Measurements from ENCODE around the gene CACUL1.

Gene CACUL1

DNA sequence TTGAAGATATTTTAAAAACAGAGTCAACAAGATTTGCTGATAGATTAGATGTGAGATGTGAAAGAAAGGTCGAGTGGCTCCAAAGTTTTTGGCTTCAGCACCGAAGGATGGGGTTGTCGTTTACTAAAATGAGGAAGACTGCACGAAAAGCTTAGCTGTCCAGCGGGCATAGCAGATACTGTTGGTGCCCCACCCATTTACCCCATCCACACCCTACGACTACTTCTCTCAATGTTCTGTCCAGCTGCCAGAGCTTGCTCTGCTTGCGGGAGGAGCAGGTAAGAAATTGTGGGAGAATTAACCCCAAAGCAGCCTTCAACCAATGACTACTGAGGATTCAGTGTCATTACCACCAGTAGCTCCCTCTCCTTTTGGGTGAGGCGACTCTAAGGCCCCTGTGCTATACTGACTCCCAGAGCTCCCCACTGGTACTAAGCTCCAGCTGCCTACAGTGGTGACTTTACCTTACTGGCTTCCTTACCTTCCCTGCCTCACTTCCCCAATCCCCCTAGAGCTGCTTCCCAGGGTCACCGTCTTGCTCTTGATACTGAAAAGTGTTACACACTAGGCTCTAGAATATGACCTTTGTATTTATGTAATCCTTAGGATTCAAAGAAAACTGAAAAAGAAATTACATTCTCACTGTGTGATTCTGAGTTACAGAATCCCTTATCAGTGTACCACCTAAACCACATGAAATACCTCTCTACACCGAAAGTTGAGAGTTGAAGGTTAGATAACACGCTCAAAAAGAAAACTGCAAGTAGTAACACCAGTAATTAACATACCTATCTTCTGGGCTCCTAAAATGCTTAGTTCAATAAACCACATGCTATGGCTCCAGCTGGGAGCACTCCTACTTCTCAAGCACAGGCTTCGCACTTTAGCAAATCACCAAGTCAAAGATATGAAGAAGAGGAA lies 22.3 kb downstream of the CACUL1 start:
- no peak for DNase-seq (ENCODE audit: low read depth in 2 of 2)

DNA sequence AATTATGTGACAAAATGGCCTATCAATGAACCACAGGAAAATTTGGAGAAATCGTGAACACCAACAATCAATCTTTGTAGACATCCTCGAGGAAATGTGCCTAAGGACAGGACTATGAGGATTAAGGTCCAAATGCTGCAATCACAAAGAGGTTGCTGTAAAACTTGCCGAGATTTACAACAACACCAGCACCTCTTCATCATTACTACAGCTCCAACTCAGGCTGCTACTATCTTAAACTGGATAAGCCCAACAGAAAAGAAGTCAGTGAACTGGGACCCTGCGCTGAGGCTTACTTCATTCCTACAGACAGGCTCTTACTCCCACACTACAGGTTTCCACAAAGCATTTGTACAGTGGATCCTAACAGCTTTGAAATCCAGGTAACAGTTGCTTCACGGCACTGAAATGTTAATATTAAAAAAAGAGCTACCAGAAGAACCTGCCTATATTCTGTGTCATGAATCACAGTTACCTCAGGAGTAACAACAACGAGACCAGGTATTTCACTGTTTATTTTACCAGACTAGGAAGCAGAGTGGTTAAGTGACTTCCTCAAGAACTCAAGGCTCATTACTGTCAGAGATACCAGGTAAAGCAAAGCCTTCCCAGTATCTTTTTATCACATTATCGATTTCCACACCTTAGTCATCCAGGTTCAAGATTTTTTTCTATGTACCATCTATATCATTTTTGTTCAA lies 23.9 kb downstream of the CACUL1 start:
- no peak for DNase-seq (ENCODE audit: low read depth in 2 of 2)

DNA sequence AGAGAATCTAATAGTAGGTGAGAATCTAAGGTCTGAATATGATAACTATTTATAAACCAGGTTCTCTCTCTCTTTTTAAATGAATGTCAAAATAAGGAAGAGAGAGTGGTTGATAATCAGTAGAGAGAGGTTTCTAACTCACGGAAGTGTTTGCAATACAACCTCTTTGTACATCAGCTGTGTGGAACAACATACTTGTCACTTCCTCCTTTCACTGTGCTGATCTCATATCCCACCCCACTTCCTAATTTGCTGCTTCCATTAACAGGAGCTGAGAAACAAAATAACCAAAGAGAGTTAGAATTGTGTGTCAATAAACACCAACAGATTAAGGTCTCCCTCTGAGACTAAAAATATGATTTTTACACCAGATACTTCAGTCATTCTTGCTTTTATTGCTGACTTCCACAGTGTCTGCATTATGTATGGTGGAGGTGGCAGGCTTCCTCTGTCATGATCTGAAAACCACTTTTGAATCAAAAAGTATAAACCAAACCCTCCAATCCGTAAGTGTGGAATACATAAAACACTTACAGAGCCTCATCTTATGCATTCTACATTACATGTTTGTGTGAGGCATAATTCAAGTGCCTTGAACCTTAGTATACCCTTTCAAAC lies 25.0 kb downstream of the CACUL1 start:
- no peak for DNase-seq (ENCODE audit: low read depth in 2 of 2)

DNA sequence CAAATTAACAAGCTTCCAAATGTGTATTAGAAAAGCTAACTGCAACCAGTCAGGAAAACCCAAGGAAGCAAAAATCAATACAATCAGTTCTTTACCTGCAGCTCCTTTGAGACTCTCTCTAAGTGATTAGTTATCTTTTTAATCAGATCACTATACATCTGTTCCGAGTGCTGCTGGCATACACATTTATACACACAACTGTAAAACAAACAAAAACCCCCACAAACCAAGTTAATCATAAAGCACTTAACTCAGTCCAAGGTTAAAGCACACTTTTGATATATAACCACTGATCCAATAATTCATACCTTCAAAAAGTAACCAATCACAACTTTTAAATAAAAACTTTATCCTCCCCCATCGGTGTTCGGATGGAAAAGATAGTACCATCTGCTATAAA lies 25.6 kb downstream of the CACUL1 start:
- DNase-seq (ENCODE audit: low read depth in 2 of 2), result no peak

DNA sequence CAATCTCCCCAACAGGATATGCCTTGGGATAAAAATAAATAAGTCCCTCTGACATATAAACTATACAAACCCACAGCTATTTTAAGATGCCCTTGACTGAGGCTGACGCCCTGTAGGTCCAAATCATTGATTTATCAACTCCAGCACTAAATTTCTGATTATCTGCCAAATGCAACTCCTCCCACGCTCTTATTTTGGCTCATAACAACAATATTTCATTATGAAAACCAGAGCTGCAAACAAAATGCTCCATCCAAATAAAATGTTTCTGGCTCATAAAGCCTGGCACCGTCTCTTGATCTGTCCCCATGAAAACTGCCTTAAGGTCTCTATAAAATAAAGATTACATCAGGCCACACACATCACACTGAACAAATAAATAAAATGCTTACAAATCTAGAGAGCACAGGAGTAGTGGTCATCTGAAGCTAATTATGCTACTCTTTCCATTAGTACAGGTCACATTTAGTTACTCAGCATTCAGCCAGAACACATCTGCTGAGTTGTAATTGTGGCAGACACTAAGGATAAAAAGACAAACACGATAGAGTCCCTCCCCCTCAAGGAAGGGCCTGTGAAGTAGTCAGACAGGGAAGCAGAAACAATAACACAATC lies 28.8 kb downstream of the CACUL1 start:
- DNase-seq (ENCODE audit: low read depth in 2 of 2), result no peak

DNA sequence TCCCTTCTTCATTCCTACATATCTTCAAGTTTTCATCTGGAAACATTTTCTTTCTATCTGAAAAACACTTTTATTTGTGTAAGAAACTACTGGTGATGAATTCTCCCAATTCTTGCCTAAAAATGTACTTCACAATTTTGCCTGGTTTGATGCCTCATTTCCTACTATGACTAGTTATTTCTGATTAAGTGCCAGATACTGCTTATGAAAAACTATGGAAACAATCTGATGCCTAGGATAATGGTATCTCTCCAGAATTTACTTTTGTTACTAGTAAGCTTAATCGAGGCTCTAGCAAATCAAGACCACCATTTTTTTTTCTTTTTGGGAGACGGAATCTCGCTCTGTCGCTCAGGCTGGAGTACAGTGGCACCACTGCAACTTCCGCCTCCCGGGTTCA lies 31.3 kb downstream of the CACUL1 start:
- no peak for DNase-seq (ENCODE audit: low read depth in 2 of 2)

- no peak for DNase-seq (ENCODE audit: low read depth in 2 of 2)
Observed at GRCh38 chr10:118721539-118721876, 33.3 kb downstream of the CACUL1 start.

GRCh38 chr10:118720685-118721538 lies 33.9 kb downstream of the CACUL1 start:
- DNase-seq (ENCODE audit: low read depth in 2 of 2), result peak; percentile 25 to 37

DNA sequence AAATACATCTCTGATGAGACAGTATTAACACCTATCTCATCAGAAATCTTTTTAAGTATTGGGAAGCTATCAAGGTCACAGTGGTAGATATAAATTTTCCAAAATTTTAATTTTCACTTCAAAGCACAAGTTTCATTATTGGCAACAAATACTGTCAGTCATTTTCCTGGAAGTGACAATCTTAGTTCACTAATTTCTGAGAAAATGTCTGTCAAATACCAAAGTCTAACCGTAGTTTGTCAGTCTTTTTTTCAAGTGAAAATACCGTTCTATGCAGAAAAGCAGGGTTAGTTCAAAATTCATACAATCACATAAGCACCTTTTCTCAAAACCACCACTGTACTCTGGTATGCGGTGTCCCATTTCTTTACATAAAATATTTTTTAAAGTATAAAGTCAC lies 40.4 kb downstream of the CACUL1 start:
- no peak for DNase-seq (ENCODE audit: low read depth in 2 of 2)

DNA sequence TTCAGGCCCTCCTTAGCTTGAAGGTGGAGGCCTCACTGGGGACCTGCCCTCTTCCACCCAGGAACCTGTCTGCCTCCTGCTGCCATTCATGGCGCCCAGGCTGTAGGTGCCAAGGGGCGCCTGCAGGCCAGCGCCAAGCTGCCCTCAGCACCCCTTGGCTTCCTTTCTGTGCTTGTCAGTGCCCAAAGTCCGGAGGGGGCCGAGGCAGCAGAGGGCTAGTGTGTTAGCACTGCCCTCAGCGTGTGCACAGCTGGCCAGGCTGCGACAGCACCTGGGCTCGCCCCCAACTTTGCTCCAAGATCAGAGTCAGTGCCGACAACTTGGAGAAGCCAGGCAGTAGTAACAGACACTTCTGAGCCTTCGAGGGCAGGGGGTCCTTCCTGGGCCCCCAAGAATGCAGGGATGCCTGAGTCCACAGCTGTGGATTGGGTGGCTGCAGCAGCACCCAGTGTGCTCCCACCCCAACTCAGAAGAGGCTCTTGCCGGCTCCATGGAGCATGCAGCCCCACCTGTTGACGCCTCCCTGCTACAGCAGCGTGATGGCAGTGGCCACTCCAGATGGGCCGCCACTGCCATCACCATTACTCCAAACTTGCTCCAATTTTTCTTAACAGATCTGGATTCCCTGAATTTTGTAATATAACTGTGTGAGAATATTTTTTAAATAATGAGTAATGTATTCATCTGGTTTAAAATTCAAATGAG lies 41.7 kb downstream of the CACUL1 start:
- DNase-seq (ENCODE audit: low read depth in 2 of 2), result no peak

DNA sequence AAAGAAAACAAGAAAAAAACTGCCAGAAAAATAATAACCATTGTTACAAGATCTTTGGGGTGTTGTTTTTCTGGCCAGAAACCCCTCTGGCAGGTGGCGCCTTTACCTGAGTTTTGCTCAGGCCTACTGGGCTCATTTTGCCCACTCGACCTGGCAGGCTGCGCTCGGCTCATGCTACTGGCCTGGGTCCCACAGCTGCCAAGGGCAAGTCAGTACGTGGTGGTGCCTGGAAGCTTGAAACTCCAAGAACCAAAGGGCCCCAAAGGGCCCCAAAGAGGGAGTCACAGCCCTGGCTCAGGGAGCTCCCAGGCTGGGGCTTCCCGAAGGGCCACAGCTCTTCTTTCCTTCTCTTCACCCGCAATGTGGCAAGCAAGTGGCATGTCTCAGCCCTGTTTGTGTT lies 42.7 kb downstream of the CACUL1 start:
- no peak for DNase-seq (ENCODE audit: low read depth in 2 of 2)

DNA sequence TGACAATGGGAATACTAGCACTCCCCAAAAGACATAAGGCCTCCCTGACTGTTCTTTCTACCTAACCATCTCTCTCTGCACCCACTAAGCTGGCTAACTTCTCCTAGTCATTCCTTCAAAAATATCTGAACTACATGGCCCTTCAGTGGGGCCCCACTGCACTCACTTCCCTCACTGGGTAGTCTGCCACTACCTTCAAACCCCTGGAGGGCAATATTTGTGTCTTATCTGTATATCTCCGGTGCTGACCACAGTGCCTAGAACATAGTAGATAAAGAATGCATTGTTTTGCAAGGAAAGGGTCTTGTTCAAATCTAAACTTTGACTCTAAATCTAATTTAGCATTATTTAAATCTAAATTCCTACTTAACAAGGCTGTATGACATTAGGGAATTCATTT lies 44.3 kb downstream of the CACUL1 start:
- DNase-seq (ENCODE audit: low read depth in 2 of 2), result no peak

DNA sequence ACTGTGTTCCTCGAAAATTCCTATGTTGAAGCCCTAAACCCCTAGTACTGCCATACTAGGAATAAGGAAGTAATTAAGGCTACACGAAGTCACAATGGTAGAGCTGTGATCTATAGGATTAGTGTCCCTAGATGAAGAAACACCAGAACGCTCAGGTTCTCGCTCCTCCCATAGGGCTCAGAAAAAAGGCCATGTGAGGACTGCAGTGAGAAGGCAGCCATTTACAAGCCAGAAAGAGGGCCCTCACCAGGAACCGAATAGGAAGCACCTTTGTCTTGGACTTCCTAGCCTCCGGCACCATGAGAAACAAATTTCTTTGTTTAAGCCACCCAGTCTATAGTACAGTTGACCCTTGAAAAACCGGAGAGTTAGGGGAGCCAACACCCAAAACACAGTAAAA lies 46.2 kb downstream of the CACUL1 start:
- DNase-seq (ENCODE audit: low read depth in 2 of 2), result no peak

- no peak for DNase-seq (ENCODE audit: low read depth in 2 of 2)
Observed at GRCh38 chr10:118704711-118705110, 50.1 kb downstream of the CACUL1 start.

DNA sequence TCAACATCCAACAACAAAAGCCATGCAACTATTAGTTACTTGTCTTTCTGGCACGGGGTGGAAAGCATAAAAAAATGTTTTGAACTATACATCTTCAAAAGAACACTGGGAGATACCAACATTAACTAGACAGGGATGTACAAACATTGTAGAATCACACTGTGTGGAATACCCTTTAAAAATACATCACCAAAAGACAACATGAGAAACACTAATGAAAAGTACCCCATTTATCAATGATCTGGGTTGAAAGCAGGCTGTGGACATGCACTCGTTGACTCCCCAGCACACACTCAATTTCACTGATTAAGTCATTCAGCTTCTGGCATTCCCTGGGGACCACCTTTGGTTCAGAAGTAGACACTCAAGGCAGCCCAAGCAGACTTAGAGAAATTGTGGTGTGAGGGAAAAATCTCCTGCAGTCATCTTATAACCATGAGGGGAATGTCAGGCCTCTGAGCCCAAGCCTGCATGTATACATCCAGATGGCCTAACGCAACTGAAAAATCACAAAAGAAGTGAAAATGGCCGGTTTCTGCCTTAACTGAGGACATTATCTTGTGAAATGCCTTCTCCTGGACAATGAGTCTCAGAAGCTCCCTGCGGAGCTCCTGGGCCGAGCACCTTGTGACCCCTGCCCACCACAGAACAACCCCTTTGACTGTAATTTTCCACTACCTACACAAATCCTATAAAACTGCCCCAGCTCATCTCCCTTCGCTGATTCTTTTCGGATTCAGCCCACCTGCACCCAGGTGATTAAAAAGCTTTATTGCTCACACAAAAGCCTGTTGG lies 53.0 kb downstream of the CACUL1 start:
- no peak for DNase-seq (ENCODE audit: low read depth in 2 of 2)

DNA sequence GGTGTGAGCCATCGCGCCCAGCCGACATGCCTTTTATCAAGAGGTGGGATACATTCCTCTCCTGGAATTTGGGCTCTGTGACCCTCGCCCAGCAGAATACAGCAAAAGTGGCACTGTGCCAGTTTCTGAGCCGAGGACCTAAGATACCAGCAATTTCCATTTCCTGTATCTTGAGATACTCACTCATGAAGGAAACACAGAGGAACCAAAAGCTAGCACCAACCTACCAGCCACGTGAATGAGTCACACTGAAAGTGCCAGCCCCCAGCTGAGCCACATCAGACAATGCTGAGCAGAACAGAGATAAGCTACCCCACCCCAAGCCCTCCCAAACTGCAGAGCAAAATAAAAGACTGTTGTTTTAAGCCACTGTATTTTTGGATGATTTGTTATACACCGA lies 56.3 kb downstream of the CACUL1 start:
- DNase-seq (ENCODE audit: low read depth in 2 of 2), result peak; percentile 59 to 80

GRCh38 chr10:118694848-118695247 lies 59.9 kb downstream of the CACUL1 start:
- DNase-seq (ENCODE audit: low read depth in 2 of 2), result no peak

DNA sequence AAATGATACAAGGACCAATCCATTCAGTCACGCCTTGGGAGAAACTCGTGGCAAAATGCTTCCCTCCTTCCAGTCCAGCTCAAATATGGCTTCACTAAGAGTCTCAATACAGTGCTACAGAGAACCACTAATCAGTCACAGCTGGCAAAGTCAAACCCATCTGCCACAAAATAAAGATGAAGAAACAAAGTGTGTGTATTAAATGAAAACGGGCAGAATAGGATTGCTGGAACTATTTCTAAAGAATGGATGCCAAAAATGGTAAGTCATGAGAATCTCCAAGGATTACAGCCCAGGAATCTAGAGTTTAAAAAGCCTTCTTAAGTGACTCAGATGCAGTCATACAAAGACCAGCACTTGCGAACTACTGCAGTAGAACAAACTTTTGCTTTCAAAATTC lies 61.9 kb downstream of the CACUL1 start:
- DNase-seq (ENCODE audit: low read depth in 2 of 2), result no peak

DNA sequence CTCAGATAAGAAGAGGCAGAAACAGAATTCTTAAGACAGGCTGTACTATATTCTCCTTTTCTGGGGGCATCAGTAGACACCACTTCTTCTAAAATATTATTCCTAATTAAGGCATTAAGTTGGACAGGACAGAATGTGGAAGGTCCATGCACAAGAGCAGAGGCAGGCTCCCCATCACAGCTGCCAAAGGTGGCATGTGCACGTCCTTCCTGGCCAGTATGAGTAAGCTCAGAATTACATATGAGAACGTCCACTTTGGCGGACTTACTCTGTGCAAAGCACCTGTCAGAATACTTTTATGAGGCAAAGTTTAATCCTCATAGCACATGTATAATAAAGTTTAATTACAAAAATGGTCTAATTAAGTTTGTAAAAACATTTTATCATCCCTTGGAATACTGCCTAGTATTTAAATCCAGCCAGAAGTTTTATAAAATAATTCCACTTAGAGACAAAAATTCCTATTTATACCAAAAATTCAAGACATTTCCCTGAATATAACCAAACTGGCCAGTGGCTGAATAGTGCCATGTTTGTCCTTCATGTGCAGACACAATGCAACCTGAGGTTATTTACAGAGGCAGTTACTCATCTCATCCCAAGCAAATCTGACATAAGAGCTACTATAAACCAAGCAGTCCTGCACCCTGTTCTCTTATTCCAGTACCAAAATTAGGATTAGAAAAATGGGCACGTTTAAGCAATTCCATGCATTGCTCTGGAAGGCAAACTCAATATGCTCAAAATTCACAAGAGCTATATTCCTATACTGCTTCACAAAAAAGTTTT lies 65.5 kb downstream of the CACUL1 start:
- DNase-seq (ENCODE audit: low read depth in 2 of 2), result no peak

Measured in activated CD8-positive, alpha-beta memory T cell treated with anti-CD3 and anti-CD28 coated beads for 4 hours (primary cell).